HL-60/S4 treated with phorbol 12-myristate 13-acetate at 8.2 ng/mL for 4 days and 3 days (cell line): Measurements from ENCODE around the gene FBXO15.

Source experiments
- in situ Hi-C: fragments of 300-500 bp; cut with MboI; formaldehyde crosslinking; loops from 2 replicates; pipeline ENCODE4 v1.15.0; 2022; ENCODE audit warnings: low sequenced_read_pairs

FBXO15 gene

DNA sequence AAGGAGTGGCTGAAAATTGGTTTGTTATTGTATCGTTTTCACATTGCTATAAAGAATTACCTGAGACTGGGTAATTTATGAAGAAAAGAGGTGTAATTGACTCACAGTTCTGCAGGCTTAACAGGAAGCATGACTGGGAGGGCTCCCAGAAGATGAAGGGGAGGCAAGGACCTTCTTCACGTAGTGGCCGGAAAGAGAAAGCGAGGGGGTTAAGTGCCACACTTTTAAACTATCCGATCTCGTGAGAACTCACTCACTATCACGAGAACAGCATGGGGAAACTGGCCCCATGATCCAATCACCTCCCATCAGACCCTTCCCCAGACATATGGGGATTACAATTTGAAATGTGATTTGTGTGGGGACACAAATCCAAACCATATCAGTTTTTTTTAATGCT lies 81.6 kb downstream of the FBXO15 start:
- in situ Hi-C loops: no loop called here

GRCh38 chr18:74065366-74065765 lies 82.3 kb downstream of the FBXO15 start:
- in situ Hi-C loops: no loop called here

DNA sequence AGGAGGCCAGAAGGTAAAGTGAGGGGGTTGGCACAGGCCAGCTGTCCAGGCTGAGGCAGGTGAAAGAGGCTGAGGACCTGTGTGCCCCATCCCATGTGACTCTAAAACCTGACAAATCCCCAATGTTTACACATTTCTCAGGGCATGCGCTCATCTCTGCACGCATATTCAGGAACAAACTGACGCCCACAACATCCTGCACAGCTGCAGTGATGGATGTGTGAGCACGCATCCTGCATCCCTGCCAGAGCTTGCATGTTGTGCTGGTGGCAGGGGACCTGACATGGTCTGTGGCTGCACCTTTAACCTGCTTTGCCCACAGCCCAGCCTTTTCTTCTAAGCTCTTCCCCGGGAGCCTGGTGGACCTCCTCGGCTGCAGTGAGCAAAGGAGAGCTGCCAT lies 83.1 kb downstream of the FBXO15 start:
- in situ Hi-C loops: no loop called here

GRCh38 chr18:74063557-74063956 lies 84.1 kb downstream of the FBXO15 start:
- in situ Hi-C loops: no loop called here

- in situ Hi-C loops: no loop called here
Measured at GRCh38 chr18:74063023-74063422, 84.6 kb downstream of the FBXO15 start.

DNA sequence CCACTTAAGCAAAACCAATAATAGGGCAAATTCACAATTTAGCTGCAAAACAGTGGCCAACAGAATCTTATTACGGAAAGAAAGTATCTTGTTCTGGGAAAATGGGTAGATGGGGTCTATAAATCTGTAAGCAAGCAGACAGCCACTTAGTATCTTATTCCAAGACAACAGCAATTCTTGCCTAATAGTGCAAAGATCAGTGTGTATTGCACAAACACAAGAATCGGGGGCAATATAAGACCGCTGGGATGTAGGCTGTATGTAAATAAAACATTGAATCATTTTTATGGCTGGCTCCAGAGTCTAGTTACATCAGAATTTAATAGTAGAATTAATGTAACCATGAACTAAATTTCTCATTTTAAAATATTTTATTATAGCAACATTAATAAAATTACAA lies 85.6 kb downstream of the FBXO15 start:
- in situ Hi-C loops: no loop called here

DNA sequence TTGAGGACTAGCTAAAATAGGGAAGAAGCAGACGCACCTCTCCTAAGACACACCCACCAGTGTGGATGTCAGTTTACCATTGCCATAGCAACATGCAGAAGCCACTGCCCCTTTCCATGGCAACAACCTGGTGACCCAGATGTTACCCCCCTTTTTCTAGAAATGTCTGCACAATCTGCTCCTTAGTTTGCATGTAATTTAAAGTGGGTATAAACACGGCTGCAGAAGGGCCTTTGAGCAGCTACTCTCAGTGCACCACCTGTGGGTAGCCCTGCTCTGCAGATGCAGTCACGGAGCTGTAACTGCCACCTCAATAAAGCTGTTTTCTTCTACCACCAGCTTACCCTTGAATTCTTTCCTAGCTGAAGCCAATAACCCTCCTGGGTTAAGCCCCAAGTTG lies 87.1 kb downstream of the FBXO15 start:
- in situ Hi-C loops: no loop called here

DNA sequence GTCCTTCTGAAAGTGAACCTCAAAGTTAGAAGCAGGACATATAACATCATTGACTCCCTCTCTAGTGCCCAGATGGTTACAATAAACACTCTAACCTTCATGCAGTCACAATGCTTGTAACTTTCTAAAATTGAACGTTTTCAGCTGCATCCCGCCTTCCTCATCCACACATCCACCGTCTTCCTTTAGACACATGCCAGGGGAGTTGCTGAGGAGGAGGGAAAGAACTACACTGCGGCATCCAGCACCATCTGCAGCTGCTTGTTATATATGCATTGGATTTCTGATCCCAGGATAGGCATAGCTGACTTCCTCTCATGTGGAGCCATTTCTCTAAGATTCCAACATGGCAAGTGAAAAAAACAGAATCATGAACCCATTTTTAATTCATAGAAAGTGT lies 96.8 kb downstream of the FBXO15 start:
- in situ Hi-C loops: no loop called here

GRCh38 chr18:74040459-74041332 lies 106.9 kb downstream of the FBXO15 start:
- in situ Hi-C loops: no loop called here

GRCh38 chr18:74040008-74040407 lies 107.6 kb downstream of the FBXO15 start:
- in situ Hi-C loops: no loop called here

DNA sequence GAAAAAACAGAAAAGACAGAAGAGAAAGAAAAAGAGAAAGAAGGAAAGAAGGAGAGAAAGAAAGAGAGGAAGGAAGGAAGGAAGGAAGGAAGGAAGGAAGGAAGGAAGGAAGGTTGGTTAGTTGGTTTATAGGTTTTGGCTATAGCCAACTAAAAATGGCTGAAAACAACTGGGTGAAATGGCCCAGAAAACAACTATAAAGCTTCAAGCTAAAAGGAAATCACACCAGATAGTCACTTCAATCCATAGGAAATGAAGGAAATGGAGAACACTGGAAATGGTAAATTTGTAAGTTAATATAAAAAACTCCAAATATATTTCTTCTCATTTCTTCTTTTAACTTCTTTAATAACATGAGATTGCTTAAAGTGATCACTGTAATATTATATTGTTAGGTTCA lies 118.5 kb downstream of the FBXO15 start:
- in situ Hi-C loops: no loop called here
